GM18498 (cell line): ENCODE measurements around the gene PDE10A.
"Not testable (repeated sequence)": the region's sequence is repeated elsewhere in the genome, so short reads cannot be mapped to it uniquely, and the experiment has no call there.

Experiments used
- ATAC-seq: cut with Tn5 transposase; IDR thresholded peaks from one replicate; pipeline ENCODE4 v1.9.1; 2021; ENCODE audit warnings: mild to moderate bottlenecking, moderate library complexity; ENCODE audit not compliant: unreplicated experiment

The PDE10A gene

GRCh38 chr6:165558097-165558496 lies 104.9 kb downstream of the PDE10A start:
- ATAC-seq: not testable (repeated sequence)

- ATAC-seq: no peak
These were observed 105.4 kb downstream of the PDE10A start for GRCh38 chr6:165557674-165558073.

GRCh38 chr6:165556116-165556843 lies 106.8 kb downstream of the PDE10A start:
- ATAC-seq: peak; percentile 58

GRCh38 chr6:165554644-165555043 lies 108.4 kb downstream of the PDE10A start:
- ATAC-seq: not testable (repeated sequence)

GRCh38 chr6:165552248-165552736 lies 110.7 kb downstream of the PDE10A start:
- no peak for ATAC-seq

GRCh38 chr6:165551828-165552227 lies 111.2 kb downstream of the PDE10A start:
- no peak for ATAC-seq

GRCh38 chr6:165548450-165548849 lies 114.6 kb downstream of the PDE10A start:
- ATAC-seq: no peak

- ATAC-seq: no peak
These were observed 117.2 kb downstream of the PDE10A start for GRCh38 chr6:165545806-165546205.

GRCh38 chr6:165543781-165544180 lies 119.3 kb downstream of the PDE10A start:
- ATAC-seq: no peak

- no peak for ATAC-seq
These were observed 126.1 kb downstream of the PDE10A start for GRCh38 chr6:165536911-165537310.

- no peak for ATAC-seq
These were observed 143.7 kb downstream of the PDE10A start for GRCh38 chr6:165519316-165519715.

- no peak for ATAC-seq
These were observed 146.9 kb downstream of the PDE10A start for GRCh38 chr6:165515963-165516624.

- no peak for ATAC-seq
These were observed 148.4 kb downstream of the PDE10A start for GRCh38 chr6:165514621-165515020.

- peak; percentile 97 for ATAC-seq
These were observed 151.2 kb downstream of the PDE10A start for GRCh38 chr6:165511807-165512206.

GRCh38 chr6:165508321-165508869 lies 154.6 kb downstream of the PDE10A start:
- ATAC-seq: no peak

- no peak for ATAC-seq
These were observed 156.4 kb downstream of the PDE10A start for GRCh38 chr6:165506657-165507056.

- not testable (repeated sequence) for ATAC-seq
These were observed 162.7 kb downstream of the PDE10A start for GRCh38 chr6:165500214-165500907.

- no peak for ATAC-seq
These were observed 165.6 kb downstream of the PDE10A start for GRCh38 chr6:165497472-165497871.

GRCh38 chr6:165488624-165489295 lies 174.3 kb downstream of the PDE10A start:
- ATAC-seq: no peak

- no peak for ATAC-seq
These were observed 175.1 kb downstream of the PDE10A start for GRCh38 chr6:165487950-165488349.

GRCh38 chr6:165487347-165487746 lies 175.7 kb downstream of the PDE10A start:
- no peak for ATAC-seq
